Ovary (tissue), 9 donors: ENCODE measurements around the gene VAC14. TPM values are rescaled to one million over a fixed set of nuclear protein-coding genes. Genes with fewer than 3 reads are reported as not detected.

Experiments used
- DNase-seq, 5 donors: peaks; one replicate each; pipeline ENCODE4 v3.0.0-alpha.2; 2019 to 2020
- H3K27ac ChIP-seq, 2 donors: fragments of 200-600 bp; one replicate each; pipeline versions ENCODE4 v1.5.1 to v1.8.0; 2019 to 2022
- H3K27me3 ChIP-seq: fragments of 200-600 bp; one replicate; pipeline ENCODE4 v1.8.0; 2022
- H3K36me3 ChIP-seq: fragments of 200-600 bp; sonication (generic); one replicate; pipeline ENCODE4 v1.5.1; 2019
- H3K4me1 ChIP-seq: one replicate; pipeline ENCODE4 v1.8.1; 2013; ENCODE audit warnings: mild to moderate bottlenecking, moderate library complexity; ENCODE audit not compliant: insufficient read depth
- H3K4me3 ChIP-seq: fragments of 200-600 bp; sonication (generic); one replicate; pipeline ENCODE4 v1.5.1; 2017
- H3K9me3 ChIP-seq, 2 donors: fragments of 200-600 bp in 1 of 2; sonication (generic) in 1 of 2; one replicate each; pipeline versions ENCODE4 v1.5.1 to v1.8.1; 2013 to 2019; ENCODE audit warnings: mild to moderate bottlenecking in 1 of 2, moderate library complexity in 1 of 2
- CTCF ChIP-seq, 3 donors: fragments of 450-650 bp in 2 of 3; fragments of 200-600 bp in 1 of 3; IDR thresholded peaks; one replicate each; pipeline versions ENCODE4 v1.5.1 to v1.8.0; 2016 to 2022; ENCODE audit warnings: antibody characterized with exemption in 3 of 3, mild to moderate bottlenecking in 1 of 3
- EP300 ChIP-seq: sonication (generic); formaldehyde crosslinking; IDR thresholded peaks from one replicate; pipeline ENCODE4 v1.6.1; 2017; ENCODE audit warnings: antibody characterized with exemption
- POLR2A ChIP-seq: fragments of 450-650 bp; IDR thresholded peaks from one replicate; pipeline ENCODE4 v1.6.1; 2017; ENCODE audit warnings: antibody characterized with exemption, mild to moderate bottlenecking, moderate library complexity
- WGBS, 3 donors: extraction: QIAGEN DNeasy Blood & Tissue Kit in 1 of 3; methylation state at CpG; one replicate each; pipeline versions ENCODE4 v1.1.5 to v1.1.7; 2013 to 2017; 5-methylcytosine and 5-hydroxymethylcytosine counted together
- intact Hi-C, 4 donors: fragments of 100-400 bp; cut with DNase I; formaldehyde crosslinking; loops; one replicate each; pipeline versions ENCODE4 v1.11.0 to v1.15.1; 2022 to 2023
- polyA plus RNA-seq, 2 donors: library from polyadenylated mRNA; stranded (reverse); fragments of 200-250 nt in 1 of 2; fragments of 350-450 nt in 1 of 2; fragmentation: Illumina TruSeq in 1 of 2; extraction: RNeasy Lipid Tissue Mini Kit (QIAGEN cat#74804) in 1 of 2; gene quantifications; one replicate each; pipeline ENCODE4 v1.2.3, GENCODE V29; 2013 to 2014
- total RNA-seq, 7 donors: library from RNA; depleted of rRNA in 2 of 7; stranded (reverse); fragments of >200 nt in 2 of 7; fragmentation: NEBNext Ultra II Directional in 3 of 7; extraction: Animal tissue kit (Norgen Biotek cat#: 25700) in 3 of 7; gene quantifications; one replicate each; pipeline versions ENCODE4 v1.1.0 to v1.2.4, GENCODE V29; 2016 to 2023
- donor health status: DM: no; HTN: no; CAD: no; lungs with moderate emphysema.
- donor health status: DM: no; HTN: no; CAD: no.
- donor health status: Bipolar disorder and iron deficiency.
- donor health status: DM: yes; HTN: yes; CAD: no.
- donor health status: DM: no; HTN: no; CAD: no.
- donor health status: DM: yes; HTN: yes; CAD: no.

VAC14 gene
- total and polyA plus RNA-seq, 9 donors = 9.9 to 32.4 (median 21.1) TPM

- Histone ChIP-seq H3K27ac (no peak overlapping the region), H3K27me3 (no peaks in the 10 kb centered on the region), H3K4me3 (no peak overlapping the region), H3K4me1 (peaks cover 23% of the 10 kb centered on the region), H3K9me3 (no peaks in the 10 kb centered on the region), H3K36me3 (no peaks in the 10 kb centered on the region)
- 91 to 95% (median 94%) methylated on average over 10 of the region's 10 CpGs for WGBS, 3 donors
- TF ChIP-seq EP300 (no peak), POLR2A (no peak), CTCF (IDR thresholded peaks at IDR 0.05) (no peak)
- DNase-seq = no peak
- intact Hi-C loops = no loop called here
Observed at GRCh38 chr16:70698901-70699300, 102.1 kb downstream of the VAC14 start.

GRCh38 chr16:70697594-70698170 lies 103.3 kb downstream of the VAC14 start:
- Histone ChIP-seq H3K4me1 (peaks cover 26% of the 10 kb centered on the region), H3K36me3 (no peaks in the 10 kb centered on the region), H3K27ac (no peak overlapping the region), H3K9me3 (no peaks in the 10 kb centered on the region), H3K27me3 (no peaks in the 10 kb centered on the region), H3K4me3 (no peak overlapping the region)
- TF ChIP-seq CTCF (IDR thresholded peaks at IDR 0.05) (no peak), EP300 (no peak), POLR2A (no peak)
- no peak for DNase-seq
- intact Hi-C loops = no loop called here
- 63 to 65% (median 64%) methylated on average over 14 of the region's 14 CpGs for WGBS, 3 donors

- 88 to 92% (median 90%) methylated on average over 15 to 19 of the region's 19 CpGs for WGBS, 3 donors
- TF ChIP-seq EP300 = no peak
- TF ChIP-seq POLR2A = no peak
- TF ChIP-seq CTCF (IDR thresholded peaks at IDR 0.05) = no peak
- no peak overlapping the region for H3K4me3 ChIP-seq
- intact Hi-C loops = no loop called here
- H3K27me3 ChIP-seq = no peaks in the 10 kb centered on the region
- no peaks in the 10 kb centered on the region for H3K9me3 ChIP-seq
- peaks cover 32% of the 10 kb centered on the region for H3K4me1 ChIP-seq
- H3K36me3 ChIP-seq = no peaks in the 10 kb centered on the region
- no peak for DNase-seq
- no peak overlapping the region for H3K27ac ChIP-seq
Observed at GRCh38 chr16:70696952-70697593, 103.9 kb downstream of the VAC14 start.

GRCh38 chr16:70696355-70696754 lies 104.6 kb downstream of the VAC14 start:
- H3K27ac ChIP-seq = no peak overlapping the region
- intact Hi-C loops = no loop called here

More at GRCh38 chr16:70696355-70696754, 104.6 kb downstream of the VAC14 start:
- no peak for TF ChIP-seq POLR2A
- no peak for TF ChIP-seq CTCF (IDR thresholded peaks at IDR 0.05)
- TF ChIP-seq EP300 = no peak
- Histone ChIP-seq H3K4me1 (peaks cover 39% of the 10 kb centered on the region), H3K9me3 (no peaks in the 10 kb centered on the region), H3K4me3 (no peak overlapping the region), H3K36me3 (no peaks in the 10 kb centered on the region), H3K27me3 (no peaks in the 10 kb centered on the region)
- 95 to 97% (median 96%) methylated on average over 8 of the region's 8 CpGs for WGBS, 3 donors
- no peak for DNase-seq
